Measurements from ENCODE around the gene HOXD4.
A peak's percentile ranks its signal among the peaks of the same experiment; 100 is the strongest.

The HOXD4 gene

DNA sequence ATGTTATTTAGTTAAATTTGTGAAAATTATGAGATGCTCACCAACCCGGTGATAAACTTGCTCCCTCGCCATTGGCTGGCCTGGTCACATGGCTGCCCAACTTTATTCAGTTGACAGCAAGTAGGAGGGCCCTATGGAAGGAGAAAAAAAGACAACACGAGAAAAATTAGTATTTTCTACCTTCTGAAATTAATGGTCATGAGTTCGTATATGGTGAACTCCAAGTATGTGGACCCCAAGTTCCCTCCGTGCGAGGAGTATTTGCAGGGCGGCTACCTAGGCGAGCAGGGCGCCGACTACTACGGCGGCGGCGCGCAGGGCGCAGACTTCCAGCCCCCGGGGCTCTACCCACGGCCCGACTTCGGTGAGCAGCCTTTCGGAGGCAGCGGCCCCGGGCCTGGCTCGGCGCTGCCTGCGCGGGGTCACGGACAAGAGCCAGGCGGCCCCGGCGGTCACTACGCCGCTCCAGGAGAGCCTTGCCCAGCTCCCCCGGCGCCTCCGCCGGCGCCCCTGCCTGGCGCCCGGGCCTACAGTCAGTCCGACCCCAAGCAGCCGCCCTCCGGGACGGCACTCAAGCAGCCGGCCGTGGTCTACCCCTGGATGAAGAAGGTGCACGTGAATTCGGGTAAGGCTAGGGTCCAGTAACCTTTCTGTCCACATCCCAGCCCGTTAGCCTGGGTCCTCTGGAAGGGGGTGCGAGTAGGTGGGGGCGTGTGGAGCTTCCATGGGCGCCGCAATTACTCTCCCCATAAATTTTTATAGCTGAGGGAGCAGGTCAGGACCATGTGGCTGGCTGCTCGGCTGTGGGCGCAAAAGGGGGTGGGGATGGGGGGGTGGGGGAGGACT lies at the start of gene HOXD4:
TSS of gene HOXD4 (plus strand) at position 109 of the 846 bp plus-strand sequence. CDS start at position 193, 84 bp downstream.
- no peak for DNase-seq

DNA sequence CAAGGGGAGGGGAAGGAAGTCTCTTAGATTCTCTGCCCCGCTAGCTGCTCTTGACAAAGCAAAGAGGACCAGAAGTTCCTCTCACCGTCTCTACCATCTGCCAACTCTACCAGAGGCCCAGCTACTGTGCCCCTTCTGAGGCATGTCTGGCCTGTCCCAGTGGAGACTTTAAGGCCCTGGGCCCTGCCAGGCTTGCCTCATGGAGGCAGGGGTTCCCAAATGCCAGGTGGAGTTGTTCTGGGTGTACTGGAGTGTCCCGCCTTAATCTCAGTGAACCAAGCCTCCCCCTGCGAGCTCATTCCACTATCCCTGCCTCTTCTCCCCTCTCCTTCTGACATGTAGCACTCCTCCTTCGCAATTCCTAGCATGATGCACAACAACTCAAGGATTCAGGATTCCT lies 49.5 kb upstream of the HOXD4 start:
- no peak for DNase-seq

DNA sequence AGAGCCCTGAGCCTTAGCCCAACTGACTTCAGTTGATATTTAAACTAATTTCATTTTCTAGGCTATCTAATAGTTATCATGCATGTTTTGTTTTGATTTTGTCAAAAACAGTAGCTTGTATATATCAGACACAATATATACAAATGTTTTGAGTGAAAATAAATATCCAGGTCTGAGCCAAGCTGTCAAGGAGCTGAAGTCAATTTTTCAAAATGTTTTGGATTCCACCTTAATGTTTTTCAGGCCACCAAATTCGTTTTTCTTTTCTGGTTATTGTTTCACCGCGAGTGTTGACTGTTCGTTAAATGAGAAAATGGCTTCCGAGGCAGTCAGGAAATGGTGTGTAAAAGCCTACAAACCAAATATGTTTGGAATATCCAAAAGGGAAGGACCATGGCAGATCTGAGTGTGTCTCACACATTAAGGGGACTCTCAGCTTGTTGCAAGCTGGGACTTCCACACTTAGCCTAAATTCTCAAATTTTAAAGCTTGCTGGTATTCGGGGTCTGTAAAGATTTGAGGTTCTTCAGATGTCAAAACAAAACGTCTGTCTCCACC lies 49.0 kb upstream of the HOXD4 start:
- no peak for DNase-seq

DNA sequence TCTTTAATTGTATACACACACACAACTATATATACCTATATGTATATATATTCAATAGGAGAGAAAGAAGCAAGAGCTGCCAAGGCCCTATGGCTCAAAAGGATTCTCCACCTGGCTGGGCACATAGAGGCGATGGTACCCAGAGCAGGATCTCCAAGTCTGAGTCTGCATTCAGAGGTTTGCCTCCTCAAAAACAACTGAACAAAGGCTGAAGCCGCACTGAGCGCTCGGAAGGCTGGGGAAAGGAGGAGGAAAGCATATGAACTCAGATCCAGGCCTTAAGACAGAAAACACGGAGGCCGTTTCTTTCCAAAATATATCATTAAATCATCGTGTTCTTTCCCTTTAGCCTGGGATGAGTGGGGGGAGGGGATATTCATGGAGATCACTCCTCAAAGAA lies 48.2 kb upstream of the HOXD4 start:
- DNase-seq, result no peak

DNA sequence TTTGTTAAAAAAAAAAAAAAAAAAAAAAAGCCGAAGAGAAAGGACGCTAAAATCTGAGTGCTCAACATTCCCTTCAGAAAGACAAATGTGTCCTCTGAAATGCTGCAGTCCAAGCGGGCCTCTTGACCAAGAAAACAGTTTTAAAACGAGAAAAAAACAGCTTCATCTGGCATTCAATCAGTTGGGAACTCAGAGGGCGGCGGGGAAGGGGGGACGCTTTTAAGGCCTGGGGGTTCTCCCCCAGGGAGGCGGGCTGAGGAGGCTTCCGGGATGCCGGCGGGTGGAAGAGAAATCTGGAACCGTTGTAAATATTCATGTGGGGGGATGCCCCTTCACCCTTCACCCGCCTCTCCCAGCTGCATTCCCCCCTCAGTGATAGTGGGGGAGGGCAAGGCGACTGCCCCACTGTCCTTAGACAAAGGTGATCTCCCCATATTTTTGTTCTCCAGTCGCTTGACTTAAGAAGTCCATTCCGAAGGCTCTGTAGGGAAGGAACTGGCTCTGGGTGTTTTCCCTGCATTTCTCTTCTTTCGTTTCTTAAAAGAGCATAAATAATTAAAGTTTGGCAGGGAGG lies 47.5 kb upstream of the HOXD4 start:
- no peak for DNase-seq

DNA sequence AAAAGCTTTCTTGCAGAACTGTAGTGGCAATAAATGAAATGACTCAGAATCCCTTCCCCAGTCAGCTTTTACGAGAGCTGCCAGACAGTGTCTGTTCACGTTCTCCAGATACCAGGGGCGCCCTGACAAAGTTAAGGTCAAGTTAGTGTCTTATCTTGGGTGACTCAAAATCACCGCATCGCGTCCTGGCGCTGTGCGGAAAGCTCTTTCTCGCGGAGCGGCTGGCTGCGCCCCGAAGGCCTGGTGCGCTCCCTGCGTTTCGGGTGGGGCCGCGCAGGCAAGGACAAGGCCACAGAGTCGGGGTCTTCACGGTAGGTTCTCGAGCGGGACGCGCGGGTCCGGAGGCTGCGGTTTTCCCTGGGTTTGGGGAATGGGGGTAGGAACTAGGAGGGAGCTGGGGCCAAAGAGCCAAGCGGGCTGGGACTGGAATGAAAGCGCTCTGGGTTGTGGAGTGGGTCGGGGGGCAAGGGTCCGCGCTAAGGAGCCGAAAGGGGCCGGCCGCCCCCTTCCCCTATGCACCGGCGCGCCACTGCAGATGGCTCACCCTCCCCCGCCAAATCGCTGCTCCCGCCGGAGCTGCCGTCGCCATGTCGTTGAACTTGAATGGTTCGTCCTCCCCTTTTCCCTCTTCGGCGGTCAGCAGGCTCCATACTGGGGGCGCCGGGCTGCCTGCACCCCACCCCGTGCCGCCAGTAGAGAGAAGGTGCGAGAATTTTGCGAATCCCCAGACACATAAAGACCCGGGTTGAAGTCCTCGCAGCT lies 46.9 kb upstream of the HOXD4 start:
- DNase-seq, result no peak

DNA sequence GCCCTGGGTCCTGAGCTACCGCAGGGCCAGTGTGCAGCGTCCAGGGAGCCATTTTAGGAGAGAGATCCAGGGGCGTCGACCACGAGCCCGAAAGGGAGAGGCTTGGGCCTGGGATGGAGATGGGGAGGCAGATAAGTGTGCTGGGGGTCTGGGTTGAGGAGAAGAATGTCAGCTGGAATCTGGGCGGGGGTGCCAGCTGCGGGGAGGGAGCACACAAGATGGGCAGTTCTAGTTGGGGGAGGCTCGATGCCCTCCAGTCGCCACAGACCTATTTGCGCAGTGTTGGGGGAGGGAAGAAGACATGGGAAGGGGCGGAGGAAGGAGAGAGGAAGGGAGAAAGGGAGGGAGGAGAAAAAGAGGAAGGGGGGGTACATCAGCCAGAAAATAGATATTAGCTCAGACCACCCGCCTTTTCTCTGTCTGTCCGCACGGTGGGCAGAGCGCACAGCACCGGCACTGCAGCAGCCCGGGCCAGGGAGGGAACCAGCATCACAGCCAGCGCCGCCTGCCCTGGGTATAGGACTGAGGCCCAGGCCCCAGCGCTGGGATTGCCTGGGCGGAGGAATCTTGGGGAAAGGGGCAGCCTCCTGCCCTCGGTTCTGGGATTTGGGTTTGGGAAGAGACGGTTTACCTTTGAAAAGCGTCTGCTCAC lies 46.1 kb upstream of the HOXD4 start:
- DNase-seq, result no peak

DNA sequence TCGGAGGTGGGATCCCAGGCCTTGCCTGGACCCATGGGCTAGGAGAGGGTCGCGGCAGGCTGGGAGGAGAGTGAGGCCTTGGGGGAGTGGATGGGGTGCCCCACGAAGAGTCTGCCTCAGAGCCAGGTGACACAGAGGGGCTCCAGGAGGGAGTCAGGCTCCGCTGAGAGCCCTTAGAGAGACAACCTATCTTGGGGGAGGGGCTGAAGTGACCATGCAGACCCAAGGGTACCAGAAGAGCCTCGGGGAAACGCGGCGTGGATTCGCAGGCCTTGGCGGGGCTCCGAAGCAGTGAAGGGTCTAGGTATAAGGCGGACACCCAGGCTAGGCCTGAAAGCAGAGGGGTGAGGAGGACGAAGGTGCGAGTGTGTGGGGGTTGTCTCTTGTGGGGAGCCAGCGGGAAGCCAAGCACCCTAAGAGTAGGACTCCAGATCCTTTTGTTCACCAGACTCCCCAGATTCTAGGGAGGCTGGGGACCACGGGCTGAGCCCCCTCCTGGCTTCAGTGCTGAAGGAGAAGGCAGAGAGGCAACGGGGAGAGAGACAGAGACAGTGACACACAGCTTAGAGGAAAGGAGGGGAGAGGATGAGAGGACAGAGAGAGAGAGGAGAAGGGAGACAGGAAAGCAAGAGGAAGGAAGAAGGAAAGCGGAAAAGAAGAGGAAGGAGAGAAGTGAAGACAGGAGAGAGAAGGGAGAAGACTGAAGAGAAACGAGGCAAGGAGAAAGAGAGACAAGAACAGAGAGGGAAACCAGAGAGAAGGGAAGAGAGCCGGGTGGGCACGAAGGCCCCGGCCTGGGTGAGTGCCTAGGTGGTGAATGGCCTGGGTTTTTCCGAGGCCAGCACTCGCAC lies 45.4 kb upstream of the HOXD4 start:
- no peak for DNase-seq

DNA sequence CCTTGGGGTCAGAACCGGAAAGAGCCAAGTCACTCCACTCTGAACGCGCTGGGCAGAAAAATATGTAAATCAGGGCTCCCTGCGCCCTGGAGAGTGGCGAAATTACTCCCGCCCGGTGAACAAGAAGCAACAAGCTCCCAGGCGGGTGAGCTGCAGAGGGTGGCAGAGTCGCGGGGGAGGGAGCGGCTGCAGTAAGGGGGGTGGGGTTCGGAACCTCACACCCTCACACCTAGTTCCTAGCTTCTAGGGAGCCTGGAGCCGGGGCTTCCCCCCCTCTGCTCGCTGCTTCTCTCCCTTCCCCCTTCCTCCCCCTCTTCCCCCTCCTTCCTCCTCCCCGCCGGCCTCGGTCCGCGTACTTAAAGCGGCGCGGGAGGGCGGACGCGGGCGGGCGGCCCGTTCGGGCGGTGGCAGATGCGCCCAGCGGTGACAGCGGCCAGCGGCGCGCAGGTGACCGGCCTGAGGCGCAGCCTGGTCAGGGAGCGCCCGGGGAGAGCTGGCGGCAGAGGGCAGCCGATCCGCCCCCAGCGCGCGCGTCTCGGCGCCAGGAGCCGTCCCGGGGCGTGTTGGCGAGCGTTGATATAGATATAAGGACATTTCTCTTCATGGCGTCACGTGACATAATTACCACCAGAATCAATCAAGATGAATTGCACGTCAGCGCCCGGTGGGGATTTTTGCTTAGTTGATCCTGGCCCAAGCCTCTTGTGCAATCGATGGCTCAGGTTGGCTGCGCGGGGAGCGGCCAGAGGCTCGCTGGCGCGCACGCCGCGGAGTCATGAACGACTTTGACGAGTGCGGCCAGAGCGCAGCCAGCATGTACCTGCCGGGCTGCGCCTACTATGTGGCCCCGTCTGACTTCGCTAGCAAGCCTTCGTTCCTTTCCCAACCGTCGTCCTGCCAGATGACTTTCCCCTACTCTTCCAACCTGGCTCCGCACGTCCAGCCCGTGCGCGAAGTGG lies 44.5 kb upstream of the HOXD4 start, which contains the start of gene HOXD11:
TSS of gene HOXD11 (plus strand) at position 700 of the 959 bp plus-strand sequence. CDS start at position 776, 76 bp downstream.
- peak; percentile 91 for DNase-seq

DNA sequence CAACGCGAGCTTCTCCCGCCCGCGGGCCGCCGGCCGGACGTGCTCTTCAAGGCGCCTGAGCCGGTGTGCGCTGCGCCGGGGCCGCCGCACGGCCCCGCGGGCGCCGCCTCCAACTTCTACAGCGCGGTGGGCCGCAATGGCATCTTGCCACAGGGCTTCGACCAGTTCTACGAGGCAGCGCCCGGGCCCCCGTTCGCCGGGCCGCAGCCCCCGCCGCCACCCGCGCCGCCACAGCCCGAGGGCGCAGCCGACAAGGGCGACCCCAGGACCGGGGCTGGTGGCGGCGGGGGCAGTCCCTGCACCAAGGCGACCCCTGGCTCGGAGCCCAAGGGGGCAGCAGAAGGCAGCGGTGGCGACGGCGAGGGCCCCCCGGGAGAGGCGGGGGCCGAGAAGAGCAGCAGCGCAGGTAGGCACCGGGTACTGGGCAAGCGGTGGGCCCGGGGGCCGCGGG lies 43.6 kb upstream of the HOXD4 start:
- DNase-seq, result no peak

DNA sequence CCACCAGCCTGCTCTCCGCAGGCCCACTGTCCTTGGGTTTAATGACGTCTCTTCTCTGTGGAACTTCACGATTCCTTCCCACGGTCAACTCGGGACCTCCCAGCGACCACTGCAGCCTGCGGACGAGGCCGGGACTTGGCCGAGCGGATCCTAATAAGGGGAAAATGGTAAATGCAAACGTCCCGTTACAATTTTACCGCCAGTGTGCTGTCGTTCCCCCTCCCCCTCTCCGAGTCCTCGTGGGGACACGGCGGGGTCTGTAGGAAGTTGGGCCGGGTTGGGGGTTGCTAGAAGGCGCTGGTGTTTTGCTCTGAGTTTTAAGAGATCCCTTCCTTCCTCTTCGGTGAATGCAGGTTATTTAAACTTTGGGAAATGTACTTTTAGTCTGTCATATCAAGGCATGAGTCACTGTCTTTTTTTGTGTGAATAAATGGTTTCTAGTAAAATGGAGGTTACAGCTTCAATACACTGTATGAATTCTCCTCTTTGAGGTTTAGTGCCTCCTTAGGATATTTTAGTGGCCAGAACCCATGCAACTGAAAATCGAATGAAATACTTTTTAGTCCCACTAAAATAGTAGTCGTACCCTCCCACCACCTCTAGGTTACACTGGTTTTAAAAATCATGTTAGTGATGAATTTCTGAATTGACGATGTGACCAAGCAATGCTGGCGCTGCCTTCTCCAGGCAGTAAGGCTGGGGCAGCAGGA lies 42.0 kb upstream of the HOXD4 start:
- DNase-seq, result no peak

DNA sequence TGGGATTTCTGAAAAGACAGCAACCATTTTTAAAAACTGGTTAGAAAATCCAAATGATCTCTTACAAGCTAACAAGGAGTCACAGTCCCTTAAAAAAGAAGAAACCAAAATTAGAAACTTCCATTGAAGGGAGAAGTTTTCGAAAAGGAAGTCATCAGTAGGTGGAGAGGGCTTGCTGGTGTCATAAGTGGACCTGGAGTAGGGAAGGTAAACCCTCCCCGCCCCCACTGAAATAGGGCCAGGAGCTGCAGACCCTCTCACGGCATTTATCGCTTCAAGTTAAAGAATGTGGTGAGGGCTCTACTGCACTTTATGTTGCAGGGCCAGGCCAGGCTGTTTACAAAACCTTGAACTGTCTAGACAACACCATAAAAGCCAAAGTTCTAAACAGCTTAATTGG lies 41.4 kb upstream of the HOXD4 start:
- DNase-seq, result no peak

DNA sequence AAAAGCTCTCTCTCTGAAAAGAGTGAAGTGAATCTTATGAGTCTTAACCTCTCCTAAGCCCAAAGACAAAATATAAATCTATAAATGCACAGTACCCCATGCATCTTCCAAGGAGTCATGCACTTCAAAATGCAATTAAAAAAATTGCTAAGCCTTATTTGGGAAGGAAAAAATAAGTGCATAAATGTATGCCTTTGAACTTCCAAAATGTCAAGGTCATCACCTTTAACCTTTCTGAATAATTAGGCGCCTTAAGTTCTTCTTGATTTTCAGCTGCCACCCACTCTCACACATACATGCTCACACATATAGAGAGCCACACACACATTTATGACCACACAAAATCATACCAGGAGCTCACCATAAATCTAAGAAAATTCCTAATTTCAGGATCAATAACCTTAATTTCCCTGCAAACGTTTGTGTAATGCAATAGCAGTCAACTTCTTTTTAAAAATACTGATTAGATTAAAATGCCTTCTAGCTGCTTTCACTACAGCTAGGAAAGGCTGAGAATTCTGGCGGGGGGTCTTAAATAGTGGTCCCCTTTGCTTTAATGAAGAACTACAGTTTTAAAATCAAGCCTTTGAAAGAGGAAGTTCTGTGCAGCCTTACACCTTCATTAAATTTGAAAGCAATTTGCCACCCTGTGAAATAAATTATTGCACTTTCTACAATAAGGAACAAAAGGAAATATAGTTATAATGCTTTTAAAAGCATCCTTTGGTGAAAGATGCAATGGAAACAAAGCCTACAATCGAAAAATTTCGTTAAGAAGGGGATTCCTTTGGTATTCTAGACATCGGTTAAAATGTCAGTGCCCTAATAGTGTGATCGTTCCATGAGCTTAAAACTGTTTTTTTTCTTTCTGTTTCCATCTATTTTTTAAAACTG lies 40.7 kb upstream of the HOXD4 start:
- DNase-seq, result no peak

DNA sequence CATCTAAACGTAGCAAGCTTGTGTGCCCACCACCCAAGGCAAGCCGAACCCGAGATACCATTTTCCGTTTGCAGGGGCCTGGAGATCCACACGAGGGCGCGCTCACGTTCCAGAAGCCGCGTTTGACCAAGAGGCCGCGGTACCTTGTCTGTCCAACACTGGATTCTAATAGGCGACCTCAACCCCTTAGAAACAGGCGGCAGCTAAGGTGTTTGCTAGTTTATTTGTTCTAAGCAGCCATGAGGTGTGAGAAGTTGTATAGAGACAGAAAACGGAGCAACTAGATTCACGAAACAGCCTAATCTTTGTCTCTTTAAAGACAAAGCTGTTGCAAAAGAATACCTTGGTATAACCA lies 40.1 kb upstream of the HOXD4 start:
- peak; percentile 84 for DNase-seq

DNA sequence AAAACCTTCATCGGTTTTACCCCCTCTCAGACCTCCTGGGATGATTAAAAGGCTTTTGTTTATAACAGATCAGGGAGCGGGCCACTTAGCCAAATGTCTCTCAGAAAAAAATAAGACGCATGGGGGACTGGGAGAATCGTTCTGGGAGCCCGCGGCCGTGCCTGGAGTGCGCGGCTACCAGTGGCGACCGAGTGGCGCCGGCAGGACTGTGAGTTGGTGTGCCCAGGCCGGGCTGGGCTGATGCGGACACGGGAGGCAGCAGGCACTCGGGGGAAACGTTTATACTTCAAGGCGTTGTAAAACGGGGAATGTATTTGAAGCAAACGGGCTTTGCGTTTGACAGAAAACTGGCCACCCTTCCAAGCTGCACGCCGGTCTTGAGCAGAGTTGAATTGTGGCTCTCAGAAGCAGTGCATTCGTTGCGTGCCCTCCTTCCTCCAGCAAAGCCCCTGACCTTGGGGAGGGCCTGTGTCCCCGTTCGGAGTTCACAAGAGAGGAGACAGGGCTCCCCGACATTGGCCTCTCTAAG lies 39.4 kb upstream of the HOXD4 start:
- no peak for DNase-seq

DNA sequence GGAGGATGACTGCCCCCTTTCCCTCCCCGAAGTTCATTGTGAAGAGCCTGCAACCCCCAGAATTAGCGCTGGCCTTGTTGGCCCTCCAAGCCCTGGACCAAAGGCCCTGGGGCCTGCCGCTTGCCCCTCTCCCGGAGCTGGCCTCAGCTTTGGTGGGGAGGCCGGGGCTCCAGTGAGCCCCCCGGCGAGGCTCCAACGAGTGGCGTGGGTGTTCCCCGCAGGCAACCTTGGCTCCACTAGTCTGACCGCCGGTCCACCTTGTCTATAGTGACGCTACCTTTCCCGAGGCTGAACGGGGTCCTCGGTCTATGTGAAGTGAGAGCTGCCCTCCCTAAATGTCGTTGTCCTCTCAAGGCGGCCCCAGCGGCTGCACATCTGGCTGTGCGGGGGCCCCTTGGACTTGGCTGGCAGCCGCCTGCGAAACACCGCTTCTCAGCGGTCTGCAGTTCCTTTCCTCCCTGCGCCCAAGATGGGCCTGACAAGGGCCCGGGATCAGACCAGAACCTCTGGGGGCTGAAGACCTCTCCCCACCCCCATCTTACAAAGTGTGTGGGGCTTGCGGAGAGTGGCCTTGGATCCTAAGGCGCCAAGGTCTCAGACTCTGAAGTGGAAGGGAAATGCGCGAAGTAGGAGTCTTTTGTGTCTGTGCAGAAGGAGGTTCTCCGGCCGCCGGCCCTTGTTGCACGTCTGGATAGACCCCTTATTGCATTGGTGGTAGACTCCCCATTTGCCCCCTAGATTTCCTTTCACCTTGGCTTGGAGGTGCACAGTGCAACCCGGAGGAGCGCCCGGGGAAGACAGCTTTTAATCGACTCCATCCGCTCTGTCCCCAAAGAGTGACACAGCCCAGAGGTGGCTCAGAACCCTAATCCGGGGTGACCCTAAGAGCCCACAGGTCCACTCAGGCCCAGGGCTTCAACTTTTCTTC lies 38.7 kb upstream of the HOXD4 start:
- no peak for DNase-seq

DNA sequence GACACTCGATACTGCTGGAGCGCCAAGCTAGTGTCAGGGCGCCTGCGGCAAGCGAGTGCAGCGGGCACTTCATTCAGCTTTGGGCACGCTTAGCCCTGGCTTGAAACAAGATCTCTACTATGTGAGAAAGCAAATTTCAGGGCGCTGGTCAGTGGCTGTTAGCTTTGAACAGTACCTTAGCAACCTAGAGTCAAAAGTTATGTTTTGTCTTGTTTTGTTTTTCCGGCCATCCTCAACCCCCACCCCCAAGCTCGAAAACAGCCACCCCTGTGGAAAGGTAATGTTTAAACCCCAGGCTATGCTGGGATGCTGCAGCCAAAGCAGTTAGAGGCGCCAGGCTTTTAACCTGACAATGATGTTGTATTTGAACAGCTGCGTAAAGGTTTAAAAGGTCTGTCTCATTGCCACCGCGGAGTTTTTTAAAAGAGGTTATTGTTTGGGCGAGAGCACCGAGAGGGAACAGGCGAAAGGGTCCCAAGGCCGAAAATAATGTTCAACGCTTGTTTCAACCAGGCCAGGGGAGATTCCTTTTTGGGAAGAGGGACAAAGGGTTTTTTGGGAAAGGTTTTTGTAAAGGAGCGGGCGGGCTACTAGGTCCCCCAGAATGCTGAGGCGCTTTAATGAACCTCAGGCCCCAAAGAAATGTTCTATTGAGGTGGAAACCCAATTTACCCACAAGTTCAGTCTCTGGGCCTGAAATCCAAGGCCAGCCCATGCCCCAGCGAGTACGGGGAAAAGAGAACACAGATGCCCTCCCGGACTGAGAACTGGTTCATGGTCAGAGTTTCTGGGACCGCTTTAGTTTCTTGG lies 37.0 kb upstream of the HOXD4 start:
- DNase-seq, result peak; percentile 88

All from NCI-H1105 (cell line).